ENCODE measurements around the gene MAB21L1.

The MAB21L1 gene

GRCh38 chr13:35457258-35457657 lies 19.2 kb downstream of the MAB21L1 start:
- FAIRE-seq = no peak
- TF ChIP-seq SPI1 (IDR thresholded peaks at IDR 0.05; ENCODE audit: low read depth, low read length) = no peak
- no peak for TF ChIP-seq POLR2A (IDR thresholded peaks at IDR 0.05; ENCODE audit: low read depth, low read length)
- TF ChIP-seq TAF1 (IDR thresholded peaks at IDR 0.05; ENCODE audit: low read depth, low read length) = no peak
- no peak for TF ChIP-seq POLR2AphosphoS5 (IDR thresholded peaks at IDR 0.05; ENCODE audit: low read depth, low read length)
- TF ChIP-seq POU2F2 (IDR thresholded peaks at IDR 0.05; ENCODE audit: low read depth, low read length) = no peak
- TF ChIP-seq PAX5 (IDR thresholded peaks at IDR 0.05; ENCODE audit: insufficient read depth, low read length, severe bottlenecking) = no peak
- no peak for DNase-seq (ENCODE audit: insufficient read length, low spot score)

GRCh38 chr13:35455022-35455421 lies 21.5 kb downstream of the MAB21L1 start:
- FAIRE-seq (no peak), DNase-seq (ENCODE audit: insufficient read length, low spot score) (no peak)
- TF ChIP-seq SPI1 (IDR thresholded peaks at IDR 0.05; ENCODE audit: low read depth, low read length) (no peak), POLR2AphosphoS5 (IDR thresholded peaks at IDR 0.05; ENCODE audit: low read depth, low read length) (no peak), POLR2A (IDR thresholded peaks at IDR 0.05; ENCODE audit: low read depth, low read length) (no peak), TAF1 (IDR thresholded peaks at IDR 0.05; ENCODE audit: low read depth, low read length) (no peak), PAX5 (IDR thresholded peaks at IDR 0.05; ENCODE audit: insufficient read depth, low read length, severe bottlenecking) (no peak), POU2F2 (IDR thresholded peaks at IDR 0.05; ENCODE audit: low read depth, low read length) (no peak)

- no peak for FAIRE-seq
- no peak for TF ChIP-seq TAF1 (IDR thresholded peaks at IDR 0.05; ENCODE audit: low read depth, low read length)
- TF ChIP-seq PAX5 (IDR thresholded peaks at IDR 0.05; ENCODE audit: insufficient read depth, low read length, severe bottlenecking) = no peak
- TF ChIP-seq POLR2AphosphoS5 (IDR thresholded peaks at IDR 0.05; ENCODE audit: low read depth, low read length) = no peak
- no peak for TF ChIP-seq POU2F2 (IDR thresholded peaks at IDR 0.05; ENCODE audit: low read depth, low read length)
- no peak for TF ChIP-seq SPI1 (IDR thresholded peaks at IDR 0.05; ENCODE audit: low read depth, low read length)
- TF ChIP-seq POLR2A (IDR thresholded peaks at IDR 0.05; ENCODE audit: low read depth, low read length) = no peak
- DNase-seq (ENCODE audit: insufficient read length, low spot score) = no peak
Measured at GRCh38 chr13:35449821-35450220, 26.7 kb downstream of the MAB21L1 start.

- FAIRE-seq = no peak
Measured at GRCh38 chr13:35448465-35448864, 28.0 kb downstream of the MAB21L1 start.

More at GRCh38 chr13:35448465-35448864, 28.0 kb downstream of the MAB21L1 start:
- TF ChIP-seq POU2F2 (IDR thresholded peaks at IDR 0.05; ENCODE audit: low read depth, low read length) (no peak), TAF1 (IDR thresholded peaks at IDR 0.05; ENCODE audit: low read depth, low read length) (no peak), PAX5 (IDR thresholded peaks at IDR 0.05; ENCODE audit: insufficient read depth, low read length, severe bottlenecking) (no peak), SPI1 (IDR thresholded peaks at IDR 0.05; ENCODE audit: low read depth, low read length) (no peak), POLR2AphosphoS5 (IDR thresholded peaks at IDR 0.05; ENCODE audit: low read depth, low read length) (no peak), POLR2A (IDR thresholded peaks at IDR 0.05; ENCODE audit: low read depth, low read length) (no peak)
- DNase-seq (ENCODE audit: insufficient read length, low spot score) = no peak

All from GM12891 (cell line).